Peyer's patch (tissue), 4 donors: ENCODE results near the gene TCF3.

ENCODE experiments used
- CTCF ChIP-seq, 6 experiments: fragments of 450-650 bp in 4 of 6; fragments of 200-600 bp in 2 of 6; sonication (generic) in 1 of 6; IDR thresholded peaks; one replicate each; pipeline ENCODE4 v1.5.1; 2017 to 2019; ENCODE audit warnings: antibody characterized with exemption in 6 of 6, mild to moderate bottlenecking in 3 of 6, moderate library complexity in 1 of 6
- POLR2A ChIP-seq, 2 donors: fragments of 450-650 bp; IDR thresholded peaks; one replicate each; pipeline ENCODE4 v1.5.1; 2017; ENCODE audit warnings: antibody characterized with exemption in 2 of 2, mild to moderate bottlenecking in 2 of 2, moderate library complexity in 2 of 2

GRCh38 chr19:1690699-1691307 is 38.4 kb upstream of the TCF3 start:
- TF ChIP-seq CTCF (IDR thresholded peaks at IDR 0.05) = no peak
- no peak for TF ChIP-seq POLR2A (IDR thresholded peaks at IDR 0.05)
